Measurements from ENCODE around the gene SENP8. TPM values are rescaled to one million over a fixed set of nuclear protein-coding genes. Genes with fewer than 3 reads are reported as not detected.

SENP8 gene
- total RNA-seq, 1 experiment from 2014 or later, result 3.4 TPM

DNA sequence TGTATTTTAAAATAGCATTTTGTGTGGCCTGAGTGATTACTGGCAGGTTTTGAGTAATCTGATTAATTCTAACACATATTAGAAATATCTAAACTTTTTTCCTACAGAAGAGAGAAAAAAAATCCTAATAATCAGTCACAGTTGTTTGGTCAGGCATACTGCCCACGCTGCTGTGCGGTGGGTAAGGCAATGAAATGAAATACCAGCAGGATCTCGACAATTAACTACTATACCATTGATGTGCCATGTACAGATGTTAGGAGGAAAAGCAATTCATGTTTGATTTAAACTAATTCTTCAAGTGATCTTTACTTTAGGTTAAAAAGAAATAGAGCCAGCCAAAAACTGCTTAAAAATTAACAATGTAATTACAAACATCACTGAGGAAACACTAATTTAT, 74.2 kb downstream of the SENP8 start:
- BruUV-seq (replicated peaks), result no TSS peak
- H3K9me3 Mint-ChIP-seq (ENCODE audit: unreplicated experiment), result no peaks in the 10 kb centered on the region
- Histone ChIP-seq H3K9me3 (no peaks in the 10 kb centered on the region), H3K4me1 (peaks cover 9% of the 10 kb centered on the region; the same call in 1 of the 2 replicates), H3K36me3 (ENCODE audit: control insufficient read depth, insufficient read depth, low read length) (no peaks in the 10 kb centered on the region), H3K27me3 (replicated peaks; ENCODE audit: control insufficient read depth, insufficient read depth, low read length) (no peaks in the 10 kb centered on the region), H3K4me3 (ENCODE audit: low read depth, low read length) (no peak overlapping the region)
- DNase-seq, result no peak
- ChIA-PET POLR2A (no interaction called here), CTCF (no interaction called here)
- H3K4me1 Mint-ChIP-seq (ENCODE audit: low read depth, unreplicated experiment), result no peaks in the 10 kb centered on the region
- no peaks in the 10 kb centered on the region for H3K36me3 Mint-ChIP-seq (ENCODE audit: insufficient read depth, unreplicated experiment)
- no peaks in the 10 kb centered on the region for H3K27me3 Mint-ChIP-seq (ENCODE audit: insufficient read depth, unreplicated experiment)
- TF ChIP-seq, protein P1, sequence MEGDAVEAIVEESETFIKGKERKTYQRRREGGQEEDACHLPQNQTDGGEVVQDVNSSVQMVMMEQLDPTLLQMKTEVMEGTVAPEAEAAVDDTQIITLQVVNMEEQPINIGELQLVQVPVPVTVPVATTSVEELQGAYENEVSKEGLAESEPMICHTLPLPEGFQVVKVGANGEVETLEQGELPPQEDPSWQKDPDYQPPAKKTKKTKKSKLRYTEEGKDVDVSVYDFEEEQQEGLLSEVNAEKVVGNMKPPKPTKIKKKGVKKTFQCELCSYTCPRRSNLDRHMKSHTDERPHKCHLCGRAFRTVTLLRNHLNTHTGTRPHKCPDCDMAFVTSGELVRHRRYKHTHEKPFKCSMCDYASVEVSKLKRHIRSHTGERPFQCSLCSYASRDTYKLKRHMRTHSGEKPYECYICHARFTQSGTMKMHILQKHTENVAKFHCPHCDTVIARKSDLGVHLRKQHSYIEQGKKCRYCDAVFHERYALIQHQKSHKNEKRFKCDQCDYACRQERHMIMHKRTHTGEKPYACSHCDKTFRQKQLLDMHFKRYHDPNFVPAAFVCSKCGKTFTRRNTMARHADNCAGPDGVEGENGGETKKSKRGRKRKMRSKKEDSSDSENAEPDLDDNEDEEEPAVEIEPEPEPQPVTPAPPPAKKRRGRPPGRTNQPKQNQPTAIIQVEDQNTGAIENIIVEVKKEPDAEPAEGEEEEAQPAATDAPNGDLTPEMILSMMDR (IDR thresholded peaks at IDR 0.05; ENCODE audit: insufficient read depth in 1 of 2, low read depth in 1 of 2, low read length in 1 of 2, severe bottlenecking in 1 of 2, unreplicated experiment in 1 of 2), result no peak
- intact Hi-C loops (cut with micrococcal nuclease; ENCODE audit: unreplicated experiment), result no loop called here
- no peak overlapping the region for H3K4me3 Mint-ChIP-seq (ENCODE audit: unreplicated experiment)
- no peak overlapping the region for H3K27ac Mint-ChIP-seq (ENCODE audit: unreplicated experiment)

Other genes starting within 250 kb of the SENP8 start
- 71.9 and 76.0 TPM in 2 replicates for gene MYO9A, start 253 bp upstream of the SENP8 start, total RNA-seq (2022)
- 1.2 and 2.0 TPM in 2 replicates for gene GRAMD2A, start 79.4 kb downstream of the SENP8 start, total RNA-seq (2022)
- 733 and 791 TPM in 2 replicates for gene PKM, start 112.8 kb downstream of the SENP8 start, total RNA-seq (2022)
- gene PARP6, start 154.2 kb downstream of the SENP8 start, total RNA-seq (2022), result 62.2 and 64.6 TPM in 2 replicates
- not detected in 2 replicates for gene CELF6, start 201.8 kb downstream of the SENP8 start, total RNA-seq (2022)

Measured in Caco-2 (cell line).